Measurements from ENCODE around the gene NDUFAF5.

NDUFAF5 gene

DNA sequence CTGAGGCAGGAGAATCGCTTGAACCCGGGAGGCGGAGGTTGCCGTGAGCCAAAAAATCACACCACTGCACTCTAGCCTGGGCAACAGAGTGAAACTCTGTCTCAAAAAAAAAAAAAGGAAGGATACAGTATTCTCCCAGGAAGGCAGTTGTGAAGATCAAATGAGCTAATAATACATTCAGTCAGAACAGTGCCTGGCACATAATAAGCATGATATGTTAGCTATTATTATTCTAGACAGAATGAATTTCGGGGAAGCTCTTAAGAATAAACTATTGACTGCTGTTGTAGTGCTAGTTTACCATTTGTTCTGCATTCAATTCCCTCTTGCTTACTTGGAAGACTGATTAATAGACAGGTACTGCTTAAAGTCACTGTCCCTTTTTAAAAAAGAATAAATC is 40.6 kb downstream of the NDUFAF5 start:
- DNase-seq = no peak

DNA sequence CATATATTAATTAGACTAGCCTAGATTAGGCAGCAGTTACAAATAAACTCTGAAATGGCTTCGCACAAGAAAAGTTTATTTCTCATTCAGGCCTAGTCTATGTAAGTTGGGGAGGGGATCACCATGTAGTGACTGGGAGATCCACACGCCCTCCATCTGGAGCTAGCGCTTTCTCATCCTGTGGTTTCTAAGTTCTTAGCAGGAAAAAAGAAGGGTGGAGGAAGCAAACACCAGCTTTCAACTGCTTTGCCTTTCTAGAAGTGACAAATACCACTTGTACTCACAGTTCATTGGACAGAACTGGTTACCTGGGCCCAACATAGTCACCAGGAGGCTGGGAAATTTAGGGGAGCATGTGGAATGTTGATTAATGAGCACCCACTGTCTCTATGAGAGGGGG is 46.6 kb downstream of the NDUFAF5 start:
- DNase-seq = no peak

DNA sequence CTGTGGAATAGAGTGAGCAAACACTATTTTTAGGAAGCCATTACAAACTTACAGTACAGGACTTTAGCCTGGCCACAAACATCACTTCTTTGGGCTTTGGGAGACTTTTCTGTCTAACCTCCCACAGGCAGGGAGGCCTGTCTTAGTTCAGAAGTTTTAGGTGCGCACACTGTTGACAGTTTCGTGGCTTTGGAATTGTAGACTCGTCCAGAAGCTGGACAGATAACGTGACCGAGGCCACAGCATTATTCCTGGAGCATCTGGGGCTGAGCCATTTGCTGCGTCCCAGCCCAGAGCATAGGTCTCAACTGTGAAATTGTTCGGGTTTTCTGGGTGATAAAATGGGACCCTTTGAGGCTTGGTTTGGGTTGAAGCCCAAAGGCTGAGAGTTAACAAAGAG is 53.8 kb downstream of the NDUFAF5 start:
- DNase-seq = no peak

DNA sequence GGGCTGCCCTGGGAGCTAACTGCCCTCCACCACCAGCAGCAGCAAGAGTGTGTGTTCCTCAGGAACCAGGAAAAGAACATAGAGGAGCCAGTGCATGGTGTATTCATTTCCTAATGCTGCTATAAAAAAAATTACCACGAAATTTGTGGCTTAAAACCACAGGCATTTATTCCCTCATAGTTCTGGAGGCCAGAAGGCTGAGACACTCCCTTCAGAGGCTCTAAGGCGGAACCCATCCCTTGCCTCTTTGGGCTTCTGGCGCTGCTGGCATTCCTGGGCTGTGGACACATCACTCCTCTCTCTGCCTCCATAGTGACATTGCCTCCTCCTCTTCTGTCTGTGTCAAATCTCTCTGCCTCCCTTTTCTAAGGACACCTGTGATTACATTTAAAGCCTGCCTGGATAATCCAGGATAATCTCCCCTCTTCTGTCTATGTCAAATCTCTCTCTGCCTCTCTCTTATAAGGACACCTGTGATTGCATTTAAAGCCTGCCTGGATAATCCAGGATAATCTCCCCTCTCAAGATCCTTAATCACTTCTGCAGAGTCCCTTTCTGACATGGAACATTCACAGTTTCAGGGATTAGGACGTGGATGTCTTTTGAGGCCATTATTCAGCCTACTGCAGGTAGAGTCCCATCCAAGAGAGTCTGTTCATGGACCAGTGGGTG is 54.7 kb downstream of the NDUFAF5 start:
- DNase-seq = no peak

DNA sequence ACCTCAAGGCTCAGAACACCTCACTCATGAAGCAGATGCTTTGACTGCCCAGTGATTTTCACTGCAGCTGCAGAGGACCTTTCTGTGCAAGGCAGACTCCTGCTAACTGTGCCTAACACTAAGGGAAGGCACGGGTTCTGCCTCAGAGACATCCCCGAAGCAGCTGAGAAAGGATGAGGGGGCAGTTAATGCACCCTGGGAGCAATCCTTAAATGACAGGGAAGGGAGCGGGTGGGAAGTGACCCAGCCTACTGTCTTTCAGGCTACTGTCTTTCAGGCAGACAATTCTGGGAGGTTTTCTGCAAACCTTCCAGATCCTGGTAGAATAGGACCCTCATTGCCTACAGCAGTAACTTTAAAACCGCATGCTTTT is 55.3 kb downstream of the NDUFAF5 start:
- no peak for DNase-seq

DNA sequence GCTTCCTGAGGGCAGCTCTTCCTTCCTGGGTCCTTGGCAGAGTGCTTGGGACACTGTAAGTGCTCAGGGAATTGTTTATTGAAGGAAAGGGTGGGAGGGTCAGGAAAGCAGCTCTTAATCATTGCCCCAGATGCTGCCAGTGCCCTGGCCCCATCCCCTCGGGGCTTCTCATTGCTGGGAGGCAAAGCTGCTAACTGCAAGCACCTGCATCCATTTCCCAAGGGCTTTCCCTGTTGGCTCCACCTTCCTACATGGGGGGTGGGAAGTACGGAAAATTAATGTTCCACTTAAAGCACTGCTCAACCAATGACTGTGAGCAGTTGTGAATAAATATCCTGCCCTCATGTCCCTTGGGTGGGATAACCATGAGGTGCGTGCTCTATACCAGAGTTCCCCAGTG is 56.4 kb downstream of the NDUFAF5 start:
- no peak for DNase-seq

DNA sequence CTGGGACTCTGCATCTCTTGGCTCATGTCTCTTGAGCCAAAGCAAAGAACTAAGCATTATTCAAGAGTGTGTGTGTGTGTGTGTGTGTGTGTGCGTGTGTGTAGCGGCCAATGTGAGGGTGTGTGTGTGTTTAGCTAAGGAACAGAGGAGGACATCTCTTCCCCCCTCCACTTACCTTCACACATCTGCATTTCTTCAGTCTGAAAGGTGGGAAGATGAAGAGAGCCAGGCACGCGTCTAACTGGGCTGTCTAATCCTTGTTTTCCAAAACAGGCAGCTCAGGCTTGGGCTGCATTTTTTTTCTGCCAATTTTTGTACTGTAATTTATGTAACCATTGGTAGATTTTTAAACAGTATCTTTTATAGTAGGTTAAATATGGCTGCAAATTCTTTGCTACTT is 59.5 kb downstream of the NDUFAF5 start:
- no peak for DNase-seq

DNA sequence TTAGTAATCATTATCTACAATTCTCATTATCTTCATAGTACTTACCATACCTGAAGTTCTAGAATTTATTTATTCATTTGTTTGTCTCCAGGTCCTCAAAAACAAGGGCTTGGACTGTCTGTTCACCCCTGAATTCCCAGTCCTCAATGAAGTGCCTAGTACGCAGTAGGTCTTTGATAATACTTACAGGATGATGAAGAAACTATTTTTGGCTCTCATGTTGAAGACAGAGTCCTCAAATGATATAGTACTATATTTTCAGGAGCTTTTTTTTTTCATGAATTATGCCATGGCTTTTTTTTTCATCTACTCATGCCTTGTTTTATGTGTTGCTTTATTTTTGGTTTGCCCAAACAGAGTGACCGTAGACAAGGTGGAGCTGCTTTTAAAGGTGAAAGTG is 66.5 kb downstream of the NDUFAF5 start:
- DNase-seq = no peak

DNA sequence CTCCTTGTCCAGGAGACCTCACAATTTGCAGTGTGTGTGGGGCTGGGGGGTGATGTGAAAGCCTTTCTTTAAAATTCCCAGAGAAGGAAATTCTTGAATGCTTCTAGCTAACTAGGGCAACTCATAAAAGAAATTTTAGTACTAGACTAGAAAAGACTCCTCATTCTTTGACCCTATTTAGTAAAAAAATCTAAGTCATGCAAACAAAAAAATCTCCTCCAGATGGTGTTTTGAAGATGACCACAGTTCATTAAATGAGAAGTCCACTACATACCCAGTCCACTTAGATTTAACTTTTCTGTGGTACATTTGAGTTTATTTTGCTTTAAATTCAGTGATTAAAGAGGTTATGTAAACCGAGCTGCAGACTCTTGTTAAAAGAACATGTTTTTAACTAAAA is 67.5 kb downstream of the NDUFAF5 start:
- no peak for DNase-seq

DNA sequence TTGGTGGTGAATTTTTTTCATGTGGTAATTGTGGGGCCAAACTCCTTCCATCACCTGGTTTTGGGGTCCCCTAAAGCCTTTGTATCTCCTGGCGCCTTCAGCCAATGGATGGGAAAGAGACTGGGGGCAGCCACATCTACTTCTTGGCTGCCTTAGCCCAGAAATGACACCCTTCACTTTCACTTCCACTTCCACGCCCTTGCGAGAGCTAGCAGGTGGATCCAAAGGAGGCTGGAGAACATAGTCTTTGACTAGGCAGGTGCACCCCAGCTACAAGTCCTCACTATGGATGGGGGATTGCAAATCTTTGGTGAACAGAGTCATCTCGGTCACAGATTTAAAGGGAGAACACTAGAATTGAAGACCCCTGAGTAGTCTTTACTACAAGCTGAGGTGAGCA is 70.8 kb downstream of the NDUFAF5 start:
- DNase-seq = no peak

DNA sequence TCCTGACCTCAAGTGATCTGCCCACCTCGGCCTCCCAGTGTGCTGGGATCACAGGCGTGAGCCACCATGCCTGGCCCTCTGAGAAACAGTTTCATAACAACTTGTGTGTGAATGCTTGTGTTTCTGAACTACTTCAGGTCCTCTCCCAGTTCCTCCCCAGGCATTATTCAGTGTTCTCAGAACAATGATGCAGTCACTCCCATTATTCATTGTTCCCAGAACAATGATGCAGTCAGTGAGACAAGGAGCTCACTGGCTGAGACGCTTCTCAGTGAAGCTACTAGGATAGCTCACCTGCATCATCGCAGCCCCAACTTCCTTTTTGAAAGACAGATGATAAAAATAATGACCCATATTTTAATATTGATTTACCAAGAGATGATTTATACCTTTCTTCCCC is 71.5 kb downstream of the NDUFAF5 start:
- no peak for DNase-seq

DNA sequence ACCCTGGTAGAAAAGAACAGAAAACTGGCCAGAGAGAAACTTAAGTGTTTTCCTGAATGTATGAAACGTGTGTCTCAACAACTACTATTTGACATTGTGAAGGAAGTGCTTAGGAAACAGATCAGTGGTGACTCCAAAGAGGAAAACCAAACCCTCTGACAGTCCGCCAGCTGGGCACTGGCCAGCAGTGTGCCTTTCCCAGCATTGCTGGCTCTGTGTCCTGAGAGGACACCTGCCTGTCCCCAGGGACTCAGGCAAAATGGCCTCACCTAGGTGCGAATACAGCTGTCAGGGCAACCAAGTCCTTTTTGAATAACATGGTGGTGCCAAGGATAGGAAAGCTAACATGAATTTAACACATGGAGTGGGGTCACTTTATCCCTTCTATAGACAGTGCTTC is 72.5 kb downstream of the NDUFAF5 start:
- DNase-seq = no peak

DNA sequence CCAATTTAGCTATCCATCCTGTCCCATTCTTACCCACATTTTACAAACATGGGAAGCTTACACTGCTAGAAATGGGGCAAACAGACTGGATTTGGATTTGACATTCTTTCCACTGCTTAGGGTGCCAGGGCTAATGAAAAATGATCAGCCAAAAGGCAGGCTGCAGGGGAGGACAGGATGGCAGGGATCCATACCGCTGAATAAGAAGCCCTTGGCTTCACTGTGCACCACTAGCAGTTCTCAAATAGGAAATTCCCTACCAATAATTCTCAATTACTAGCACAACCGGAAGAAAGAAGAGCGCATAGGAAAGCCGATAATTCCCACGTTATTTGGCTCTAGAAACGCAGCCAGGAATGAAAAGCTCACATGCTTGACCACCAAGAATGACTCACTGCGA is 73.1 kb downstream of the NDUFAF5 start:
- DNase-seq = no peak

DNA sequence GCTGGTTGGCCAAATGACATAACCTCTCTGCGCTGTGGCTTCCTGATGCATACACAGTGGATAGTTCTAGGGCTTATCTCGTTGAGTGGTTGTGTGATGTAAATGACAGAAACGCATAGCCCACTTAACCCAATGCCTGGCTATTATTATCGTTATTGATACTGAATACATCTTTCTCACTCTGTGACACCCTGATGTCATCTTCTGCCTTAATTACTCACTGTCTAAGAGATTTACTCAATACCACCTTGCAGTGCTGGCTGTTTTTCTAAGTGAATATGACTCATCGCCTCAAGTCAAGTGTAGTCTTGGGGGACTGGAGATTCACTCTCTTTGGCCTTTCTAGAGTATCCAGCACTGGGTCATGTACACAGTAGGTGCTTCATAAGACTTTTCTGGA is 73.6 kb downstream of the NDUFAF5 start:
- no peak for DNase-seq

DNA sequence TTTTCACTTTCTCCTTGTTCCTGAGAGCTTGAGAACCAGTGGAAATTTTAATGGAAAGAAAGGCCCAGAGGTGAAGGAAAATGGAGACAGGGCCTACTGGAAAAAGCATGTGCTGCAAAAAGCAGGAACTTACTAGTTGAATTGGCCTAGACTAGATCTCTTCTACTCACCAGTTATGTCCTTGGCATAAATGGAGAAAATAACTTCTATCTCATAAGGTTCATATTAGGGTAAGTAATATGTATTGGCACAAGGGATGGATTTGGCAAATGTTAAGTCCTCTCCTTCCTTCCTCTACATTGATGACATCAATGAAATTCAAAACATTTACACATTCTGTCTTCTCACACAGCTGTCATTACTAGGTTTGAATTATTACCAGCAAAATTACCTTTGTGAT is 74.0 kb downstream of the NDUFAF5 start:
- no peak for DNase-seq

DNA sequence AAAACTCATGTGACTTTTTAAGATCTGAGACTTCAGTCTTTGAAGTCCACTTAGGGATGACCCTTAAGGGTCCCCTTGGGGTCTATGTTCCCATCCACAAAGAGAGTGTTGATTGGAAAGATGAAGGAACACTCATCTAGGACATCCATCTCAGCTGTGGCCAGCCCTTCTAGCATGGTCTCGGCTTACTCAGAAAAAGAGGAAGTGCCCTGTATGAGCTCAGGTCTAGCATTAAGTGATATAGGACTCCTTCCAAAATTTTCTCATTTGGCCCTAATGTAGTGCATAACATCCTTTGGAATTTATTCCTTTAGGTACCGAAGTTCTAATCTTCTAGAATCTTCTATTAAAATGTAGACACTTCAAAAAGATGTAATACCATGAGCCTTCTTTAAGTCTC is 77.4 kb downstream of the NDUFAF5 start:
- DNase-seq = no peak

DNA sequence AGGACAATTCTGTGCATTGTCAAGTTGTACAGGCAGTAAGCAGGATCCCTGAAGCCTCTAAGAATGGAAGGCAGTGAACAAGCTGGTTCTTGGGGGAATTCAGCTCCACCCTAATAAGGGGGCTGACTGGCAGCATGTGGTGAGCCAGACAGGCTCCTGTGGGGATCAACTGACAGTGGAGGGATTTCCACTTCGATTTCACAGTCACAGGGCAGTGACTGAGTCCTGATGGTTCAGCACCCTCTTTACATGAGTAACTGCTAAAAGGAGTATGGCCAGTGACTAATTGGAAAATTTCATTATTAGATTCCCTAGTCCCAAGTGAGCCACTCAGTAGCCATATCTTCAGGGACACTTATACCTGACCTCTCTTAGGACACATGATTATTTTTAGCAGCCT is 78.4 kb downstream of the NDUFAF5 start:
- no peak for DNase-seq

DNA sequence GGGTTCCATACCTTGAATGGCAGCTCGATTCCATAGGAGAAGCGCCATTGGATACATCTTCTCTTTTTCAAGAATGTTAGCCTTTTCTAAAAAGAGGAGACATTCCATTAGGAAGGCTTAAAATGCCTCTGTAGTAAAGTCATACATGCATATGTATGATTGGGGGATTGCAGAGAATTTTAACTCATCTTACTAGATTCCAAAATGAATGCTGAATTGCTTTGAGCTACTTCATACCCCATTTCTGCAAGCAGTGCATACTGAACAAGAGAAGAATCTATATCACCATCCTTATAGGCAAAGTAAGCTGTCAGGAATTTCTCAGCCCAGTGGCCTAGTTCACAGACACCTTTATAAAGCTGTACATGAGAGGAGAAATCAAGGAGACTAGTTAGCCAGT is 80.3 kb downstream of the NDUFAF5 start:
- DNase-seq = no peak

DNA sequence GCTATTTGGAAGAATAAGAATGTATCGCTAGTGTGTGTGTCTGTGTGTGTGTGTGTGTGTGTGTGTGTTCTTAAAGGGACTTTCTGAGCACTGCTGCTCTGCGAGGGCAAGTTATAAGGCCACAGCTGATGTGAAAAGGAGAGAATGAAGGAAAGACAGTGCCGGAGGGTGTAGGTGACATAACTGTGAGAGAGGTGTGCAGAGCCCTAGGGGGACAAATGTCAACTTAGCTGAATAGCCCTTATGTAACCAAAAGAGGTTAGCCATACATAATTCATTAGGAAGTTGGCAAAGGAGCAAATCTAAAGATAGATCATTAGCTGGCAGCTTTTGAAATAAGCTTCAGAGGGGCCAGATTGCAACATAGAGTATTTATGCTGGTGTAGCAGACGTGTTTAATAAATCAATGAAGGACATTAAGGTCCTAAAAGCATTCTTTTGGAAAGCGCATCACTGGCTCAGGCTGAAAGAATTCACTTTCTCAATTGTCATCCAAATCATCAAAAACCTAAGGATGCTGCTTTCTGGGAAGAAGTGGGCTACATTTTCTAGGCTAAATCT is 81.0 kb downstream of the NDUFAF5 start:
- no peak for DNase-seq

DNA sequence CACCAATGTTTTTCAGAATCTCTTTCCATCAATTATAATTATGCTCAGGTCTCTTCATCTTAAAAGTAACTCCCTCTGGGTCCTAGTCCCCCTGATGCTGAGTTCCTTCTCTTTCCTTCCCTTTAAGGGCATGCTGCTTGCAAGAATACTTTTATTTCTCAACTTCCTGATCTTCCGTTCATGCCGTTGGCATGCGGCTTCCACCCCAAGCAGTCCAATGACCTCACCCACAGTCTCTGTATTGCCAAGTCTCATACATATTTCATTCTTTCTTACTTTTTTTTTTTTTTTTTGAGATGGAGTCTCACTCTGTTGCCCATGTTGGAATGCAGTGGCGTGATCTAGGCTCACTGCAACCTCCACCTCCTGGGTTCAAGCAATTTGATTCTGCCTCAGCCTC is 83.5 kb downstream of the NDUFAF5 start:
- DNase-seq = no peak

DNA sequence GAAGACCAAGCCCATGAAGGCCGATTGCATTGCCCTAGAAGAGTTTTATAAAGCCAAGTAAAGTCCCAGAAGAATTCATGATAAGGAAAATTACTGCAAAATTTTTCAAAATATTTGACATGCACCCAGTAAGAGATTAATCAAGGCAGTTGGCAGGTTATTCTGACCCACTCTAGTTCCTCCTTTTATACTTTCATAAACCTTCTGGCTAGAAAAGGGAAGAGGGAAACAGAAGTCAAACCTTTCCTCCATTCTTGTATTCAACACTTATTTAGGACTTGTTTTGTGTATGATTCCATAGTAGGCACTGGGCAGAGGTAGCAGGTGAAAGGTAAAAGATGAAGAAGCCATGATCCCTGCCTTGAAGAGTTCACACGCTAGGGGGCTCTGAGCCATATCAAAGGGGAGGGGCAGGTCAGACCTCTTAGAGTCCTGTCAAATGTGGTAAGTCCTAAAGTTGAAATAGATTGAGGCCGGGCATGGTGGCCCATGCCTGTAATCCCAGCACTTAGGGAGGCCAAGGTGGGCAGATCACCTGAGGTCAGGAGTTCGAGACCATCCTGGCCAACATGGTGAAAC is 85.4 kb downstream of the NDUFAF5 start:
- no peak for DNase-seq

Measured in CD4-positive, alpha-beta T cell treated with Interleukin-17A for 1 hour (primary cell).